NCI-H2029 treated with DMSO at 0.1 percent for 48 hours (cell line): ENCODE measurements around the gene AGR2.
"Not testable (repeated sequence)": the region's sequence is repeated elsewhere in the genome, so short reads cannot be mapped to it uniquely, and the experiment has no call there.

Experiments used
- DNase-seq: peaks from one replicate; lab custom pipeline; 2025; lab: John Stamatoyannopoulos, UW

The AGR2 gene

GRCh38 chr7:16773884-16774283 lies 30.9 kb downstream of the AGR2 start:
- DNase-seq = no peak

GRCh38 chr7:16773326-16773725 lies 31.5 kb downstream of the AGR2 start:
- DNase-seq = no peak

- DNase-seq = no peak
Observed at GRCh38 chr7:16770657-16771329, 34.0 kb downstream of the AGR2 start.

- not testable (repeated sequence) for DNase-seq
Observed at GRCh38 chr7:16769994-16770393, 34.8 kb downstream of the AGR2 start.

- DNase-seq = no peak
Observed at GRCh38 chr7:16765436-16765859, 39.4 kb downstream of the AGR2 start.

- DNase-seq = no peak
Observed at GRCh38 chr7:16764942-16765341, 39.9 kb downstream of the AGR2 start.

GRCh38 chr7:16762177-16762576 lies 42.6 kb downstream of the AGR2 start:
- DNase-seq = no peak

GRCh38 chr7:16759840-16760239 lies 45.0 kb downstream of the AGR2 start:
- no peak for DNase-seq

GRCh38 chr7:16758631-16759611 lies 45.9 kb downstream of the AGR2 start:
- no peak for DNase-seq

- DNase-seq = no peak
Observed at GRCh38 chr7:16758036-16758435, 46.8 kb downstream of the AGR2 start.

GRCh38 chr7:16755397-16755796 lies 49.4 kb downstream of the AGR2 start:
- no peak for DNase-seq

GRCh38 chr7:16754856-16755317 lies 49.9 kb downstream of the AGR2 start:
- DNase-seq = no peak

- DNase-seq = peak; percentile 27
Observed at GRCh38 chr7:16753932-16754855, 50.6 kb downstream of the AGR2 start.

GRCh38 chr7:16753102-16753931 lies 51.5 kb downstream of the AGR2 start, which contains the start of gene TSPAN13:
Gene TSPAN13, plus strand, starts transcription at chr7:16753755. Its CDS starts 213 bp downstream, at chr7:16753968.
- peak; percentile 80 for DNase-seq

- DNase-seq = no peak
Observed at GRCh38 chr7:16747102-16747501, 57.7 kb downstream of the AGR2 start.

GRCh38 chr7:16745645-16746044 lies 59.2 kb downstream of the AGR2 start:
- no peak for DNase-seq

GRCh38 chr7:16744518-16745250 lies 60.1 kb downstream of the AGR2 start:
- no peak for DNase-seq

- DNase-seq = no peak
Observed at GRCh38 chr7:16743236-16743635, 61.6 kb downstream of the AGR2 start.

- DNase-seq = no peak
Observed at GRCh38 chr7:16742547-16742946, 62.3 kb downstream of the AGR2 start.
